Measurements from ENCODE around the gene IFNGR1.

DNA sequence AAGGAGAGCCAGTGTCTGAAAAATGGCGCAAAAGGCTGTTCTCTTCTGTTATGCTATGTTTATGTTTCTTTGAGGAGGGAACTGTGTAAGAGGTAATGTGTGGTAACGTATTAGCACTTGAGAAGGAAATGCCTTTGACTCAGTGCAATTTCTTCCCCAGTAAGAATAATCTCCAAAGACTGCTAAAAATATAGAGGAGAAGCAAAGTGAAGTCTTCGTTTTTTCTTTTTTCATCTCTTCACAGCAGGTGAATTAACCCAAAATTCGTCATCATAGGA is 47.1 kb upstream of the IFNGR1 start:
- TF ChIP-seq CTCF (IDR thresholded peaks at IDR 0.05), result no peak
- no peak for TF ChIP-seq EZH2 (IDR thresholded peaks at IDR 0.05)
- no peak for TF ChIP-seq EZH2phosphoT487 (IDR thresholded peaks at IDR 0.05)

Measured in neural progenitor cell (in vitro differentiated cells).